Activated naive CD8-positive, alpha-beta T cell treated with anti-CD3 and anti-CD28 coated beads, Interleukin-2, amount 10 ng/mL, durations not matched to agents 7 days and 5 days (primary cell): ENCODE results near the gene CDT1. TPM values are rescaled to one million over a fixed set of nuclear protein-coding genes. Genes with fewer than 3 reads are reported as not detected.
"Not testable (repeated sequence)": the region's sequence is repeated elsewhere in the genome, so short reads cannot be mapped to it uniquely, and the experiment has no call there.

Source experiments
- ATAC-seq: fragments of 150-1000 bp; cut with Tn5 transposase; one replicate; pipeline ENCODE4 v1.10.0; 2021; ENCODE audit warnings: low read depth, moderate library complexity
- POLR2A ChIA-PET: fragments of 350-600 bp; sonication (Branson Sonifier 250); formaldehyde crosslinking; loops from one replicate; lab custom pipeline; 2021; ENCODE audit warnings: antibody characterized with exemption; lab: Charles Lee
- DNase-seq: peaks from one replicate; pipeline ENCODE4 v3.0.0; 2021
- H3K27ac Mint-ChIP-seq: one replicate; pipeline ENCODE4 v1.8.0; 2022; ENCODE audit warnings: mild to moderate bottlenecking, mixed read lengths
- H3K27me3 Mint-ChIP-seq: one replicate; pipeline ENCODE4 v1.8.0; 2022; ENCODE audit warnings: mild to moderate bottlenecking, moderate library complexity, mixed read lengths
- H3K36me3 Mint-ChIP-seq: one replicate; pipeline ENCODE4 v1.8.0; 2021; ENCODE audit warnings: mild to moderate bottlenecking, mixed read lengths
- H3K4me1 Mint-ChIP-seq: one replicate; pipeline ENCODE4 v1.8.0; 2021; ENCODE audit warnings: mixed read lengths
- H3K4me3 Mint-ChIP-seq: one replicate; pipeline ENCODE4 v1.8.0; 2022; ENCODE audit warnings: mild to moderate bottlenecking, moderate library complexity, mixed read lengths
- H3K9me3 Mint-ChIP-seq: one replicate; pipeline ENCODE4 v1.8.0; 2021; ENCODE audit warnings: mixed read lengths
- total RNA-seq, 2 experiments: library from RNA; stranded (reverse); gene quantifications; one replicate each; pipeline ENCODE4 v1.2.3, GENCODE V29; 2021

CDT1 gene
- total RNA-seq, 2 experiments from 2014 or later: 135 to 140 TPM

- H3K4me1 Mint-ChIP-seq, DNase-seq, POLR2A ChIA-PET, H3K4me3 Mint-ChIP-seq, H3K27ac Mint-ChIP-seq, H3K9me3 Mint-ChIP-seq, ATAC-seq, H3K27me3 Mint-ChIP-seq, H3K36me3 Mint-ChIP-seq: not testable (repeated sequence)
Measured at GRCh38 chr16:88823646-88824045, 20.1 kb downstream of the CDT1 start.

GRCh38 chr16:88824256-88825077 lies 20.9 kb downstream of the CDT1 start:
- Mint-ChIP-seq H3K4me3 (no peak overlapping the region), H3K9me3 (no peaks in the 10 kb centered on the region), H3K4me1 (peaks cover 1% of the 10 kb centered on the region), H3K36me3 (peaks cover 3% of the 10 kb centered on the region), H3K27ac (no peak overlapping the region), H3K27me3 (no peaks in the 10 kb centered on the region)
- DNase-seq: no peak
- POLR2A ChIA-PET: no interaction called here
- no peak for ATAC-seq

- Mint-ChIP-seq H3K9me3 (no peaks in the 10 kb centered on the region), H3K36me3 (peaks cover 3% of the 10 kb centered on the region), H3K27ac (no peak overlapping the region), H3K27me3 (no peaks in the 10 kb centered on the region), H3K4me3 (no peak overlapping the region), H3K4me1 (peaks cover 1% of the 10 kb centered on the region)
- no peak for ATAC-seq
- POLR2A ChIA-PET: no interaction called here
- DNase-seq: no peak
Measured at GRCh38 chr16:88825146-88825545, 21.6 kb downstream of the CDT1 start.

GRCh38 chr16:88826070-88826840 lies 22.7 kb downstream of the CDT1 start:
- Mint-ChIP-seq H3K4me3 (no peak overlapping the region), H3K36me3 (peaks cover 3% of the 10 kb centered on the region), H3K27me3 (no peaks in the 10 kb centered on the region), H3K4me1 (peaks cover 1% of the 10 kb centered on the region), H3K27ac (no peak overlapping the region), H3K9me3 (no peaks in the 10 kb centered on the region)
- POLR2A ChIA-PET: no interaction called here
- DNase-seq (no peak), ATAC-seq (no peak)

- Mint-ChIP-seq H3K27me3 (no peaks in the 10 kb centered on the region), H3K4me1 (peaks cover 1% of the 10 kb centered on the region), H3K4me3 (no peak overlapping the region), H3K27ac (no peak overlapping the region), H3K9me3 (no peaks in the 10 kb centered on the region), H3K36me3 (peaks cover 3% of the 10 kb centered on the region)
- ATAC-seq (no peak), DNase-seq (no peak)
- POLR2A ChIA-PET: interaction anchor here (0.5 kb wide), 1 partner anchor 19 kb away, joined by 3 read pairs; no protein-coding TSS in a partner anchor
Measured at GRCh38 chr16:88827727-88828126, 24.1 kb downstream of the CDT1 start.

- Mint-ChIP-seq H3K4me1 (peaks cover 1% of the 10 kb centered on the region), H3K36me3 (no peaks in the 10 kb centered on the region), H3K27ac (no peak overlapping the region), H3K4me3 (no peak overlapping the region), H3K27me3 (no peaks in the 10 kb centered on the region), H3K9me3 (no peaks in the 10 kb centered on the region)
- POLR2A ChIA-PET: no interaction called here
- DNase-seq (no peak), ATAC-seq (no peak)
Measured at GRCh38 chr16:88828711-88829110, 25.1 kb downstream of the CDT1 start.

- Mint-ChIP-seq H3K4me3 (no peak overlapping the region), H3K36me3 (no peaks in the 10 kb centered on the region), H3K4me1 (peaks cover 1% of the 10 kb centered on the region), H3K9me3 (no peaks in the 10 kb centered on the region), H3K27ac (no peak overlapping the region), H3K27me3 (no peaks in the 10 kb centered on the region)
- POLR2A ChIA-PET: interaction anchor here (0.7 kb wide), 1 partner anchor 20 kb away, joined by 3 read pairs; no protein-coding TSS in a partner anchor
- ATAC-seq (no peak), DNase-seq (no peak)
Measured at GRCh38 chr16:88830258-88830657, 26.7 kb downstream of the CDT1 start.

GRCh38 chr16:88830783-88831182 lies 27.2 kb downstream of the CDT1 start:
- H3K4me3 Mint-ChIP-seq: no peak overlapping the region
- H3K4me1 Mint-ChIP-seq: peaks cover 1% of the 10 kb centered on the region
- POLR2A ChIA-PET: no interaction called here
- ATAC-seq (no peak), DNase-seq (no peak)
- no peaks in the 10 kb centered on the region for H3K27me3 Mint-ChIP-seq
- no peaks in the 10 kb centered on the region for H3K36me3 Mint-ChIP-seq
- H3K27ac Mint-ChIP-seq: no peak overlapping the region
- no peaks in the 10 kb centered on the region for H3K9me3 Mint-ChIP-seq

- ATAC-seq (no peak), DNase-seq (no peak)
- H3K27me3 Mint-ChIP-seq: no peaks in the 10 kb centered on the region
- no peaks in the 10 kb centered on the region for H3K36me3 Mint-ChIP-seq
- POLR2A ChIA-PET: no interaction called here
- H3K4me3 Mint-ChIP-seq: no peak overlapping the region
- H3K9me3 Mint-ChIP-seq: no peaks in the 10 kb centered on the region
- no peak overlapping the region for H3K27ac Mint-ChIP-seq
- H3K4me1 Mint-ChIP-seq: no peaks in the 10 kb centered on the region
Measured at GRCh38 chr16:88831838-88832237, 28.2 kb downstream of the CDT1 start.

- POLR2A ChIA-PET: interaction anchor here (0.7 kb wide), 1 partner anchor 11 kb away, joined by 3 read pairs; no protein-coding TSS in a partner anchor
- H3K27me3 Mint-ChIP-seq: no peaks in the 10 kb centered on the region
- DNase-seq (no peak), ATAC-seq (no peak)
- no peaks in the 10 kb centered on the region for H3K4me1 Mint-ChIP-seq
- H3K9me3 Mint-ChIP-seq: no peaks in the 10 kb centered on the region
- H3K27ac Mint-ChIP-seq: no peak overlapping the region
- H3K36me3 Mint-ChIP-seq: no peaks in the 10 kb centered on the region
- no peak overlapping the region for H3K4me3 Mint-ChIP-seq
Measured at GRCh38 chr16:88833086-88833485, 29.5 kb downstream of the CDT1 start.

- H3K27me3 Mint-ChIP-seq: no peaks in the 10 kb centered on the region
- no peak overlapping the region for H3K4me3 Mint-ChIP-seq
- H3K9me3 Mint-ChIP-seq: no peaks in the 10 kb centered on the region
- POLR2A ChIA-PET: no interaction called here
- no peaks in the 10 kb centered on the region for H3K36me3 Mint-ChIP-seq
- ATAC-seq (no peak), DNase-seq (no peak)
- H3K4me1 Mint-ChIP-seq: no peaks in the 10 kb centered on the region
- H3K27ac Mint-ChIP-seq: no peak overlapping the region
Measured at GRCh38 chr16:88834670-88835069, 31.1 kb downstream of the CDT1 start.

- ATAC-seq (no peak), DNase-seq (no peak)
- no peaks in the 10 kb centered on the region for H3K36me3 Mint-ChIP-seq
- H3K27me3 Mint-ChIP-seq: no peaks in the 10 kb centered on the region
- no peaks in the 10 kb centered on the region for H3K4me1 Mint-ChIP-seq
- no peak overlapping the region for H3K27ac Mint-ChIP-seq
- no peaks in the 10 kb centered on the region for H3K9me3 Mint-ChIP-seq
- POLR2A ChIA-PET: no interaction called here
- H3K4me3 Mint-ChIP-seq: no peak overlapping the region
Measured at GRCh38 chr16:88835383-88835782, 31.8 kb downstream of the CDT1 start.

GRCh38 chr16:88835818-88836217 lies 32.2 kb downstream of the CDT1 start:
- DNase-seq: no peak
- Mint-ChIP-seq H3K27ac (no peak overlapping the region), H3K36me3 (no peaks in the 10 kb centered on the region), H3K9me3 (no peaks in the 10 kb centered on the region), H3K4me1 (no peaks in the 10 kb centered on the region), H3K4me3 (no peak overlapping the region), H3K27me3 (no peaks in the 10 kb centered on the region)
- POLR2A ChIA-PET: no interaction called here
- ATAC-seq: no peak

- POLR2A ChIA-PET: no interaction called here
- H3K27me3 Mint-ChIP-seq: no peaks in the 10 kb centered on the region
- H3K36me3 Mint-ChIP-seq: no peaks in the 10 kb centered on the region
- no peaks in the 10 kb centered on the region for H3K4me1 Mint-ChIP-seq
- H3K4me3 Mint-ChIP-seq: no peak overlapping the region
- no peak for DNase-seq
- H3K9me3 Mint-ChIP-seq: no peaks in the 10 kb centered on the region
- no peak overlapping the region for H3K27ac Mint-ChIP-seq
- no peak for ATAC-seq
Measured at GRCh38 chr16:88836791-88837190, 33.2 kb downstream of the CDT1 start.
